Chondrocyte (in vitro differentiated cells): Measurements from ENCODE around the gene TC2N. TPM values are rescaled to one million over a fixed set of nuclear protein-coding genes. Genes with fewer than 3 reads are reported as not detected.

Experiments
- DNase-seq: peaks from one replicate; pipeline ENCODE4 v3.0.0; 2021; ENCODE audit warnings: mixed read lengths, low spot score
- H3K27ac Mint-ChIP-seq: one replicate; pipeline ENCODE4 v1.8.0; 2021; ENCODE audit warnings: mild to moderate bottlenecking, moderate library complexity, mixed read lengths; ENCODE audit not compliant: unreplicated experiment
- H3K27me3 Mint-ChIP-seq: 2 replicates; pipeline ENCODE4 v1.8.0; 2021; ENCODE audit warnings: low read depth, mixed read lengths
- H3K36me3 Mint-ChIP-seq: 2 replicates; pipeline ENCODE4 v1.8.0; 2021; ENCODE audit warnings: low read depth, mixed read lengths
- H3K4me1 Mint-ChIP-seq: 2 replicates; pipeline ENCODE4 v1.8.0; 2021; ENCODE audit warnings: low read depth, mild to moderate bottlenecking, mixed read lengths
- H3K4me3 Mint-ChIP-seq: one replicate; pipeline ENCODE4 v1.8.0; 2021; ENCODE audit warnings: mild to moderate bottlenecking, moderate library complexity, mixed read lengths; ENCODE audit not compliant: unreplicated experiment
- H3K9me3 Mint-ChIP-seq: 2 replicates; pipeline ENCODE4 v1.8.0; 2021; ENCODE audit warnings: low read depth, mixed read lengths
- total RNA-seq: library from RNA; stranded (reverse); gene quantifications from 3 replicates; pipeline ENCODE4 v1.2.1, GENCODE V29; 2021
- TF ChIP-seq, protein P1 (sequence below): fragments of 200-600 bp; sonication (generic); IDR thresholded peaks from 2 replicates; pipeline ENCODE4 v1.5.0; 2021; ENCODE audit warnings: antibody characterized with exemption, mild to moderate bottlenecking, moderate library complexity

The TC2N gene
- total RNA-seq, 1 donor from 2014 or later: 11.2 TPM

GRCh38 chr14:91778217-91778616, 89.1 kb downstream of the TC2N start:
- no peak overlapping the region for H3K4me3 Mint-ChIP-seq
- TF ChIP-seq, protein P1, sequence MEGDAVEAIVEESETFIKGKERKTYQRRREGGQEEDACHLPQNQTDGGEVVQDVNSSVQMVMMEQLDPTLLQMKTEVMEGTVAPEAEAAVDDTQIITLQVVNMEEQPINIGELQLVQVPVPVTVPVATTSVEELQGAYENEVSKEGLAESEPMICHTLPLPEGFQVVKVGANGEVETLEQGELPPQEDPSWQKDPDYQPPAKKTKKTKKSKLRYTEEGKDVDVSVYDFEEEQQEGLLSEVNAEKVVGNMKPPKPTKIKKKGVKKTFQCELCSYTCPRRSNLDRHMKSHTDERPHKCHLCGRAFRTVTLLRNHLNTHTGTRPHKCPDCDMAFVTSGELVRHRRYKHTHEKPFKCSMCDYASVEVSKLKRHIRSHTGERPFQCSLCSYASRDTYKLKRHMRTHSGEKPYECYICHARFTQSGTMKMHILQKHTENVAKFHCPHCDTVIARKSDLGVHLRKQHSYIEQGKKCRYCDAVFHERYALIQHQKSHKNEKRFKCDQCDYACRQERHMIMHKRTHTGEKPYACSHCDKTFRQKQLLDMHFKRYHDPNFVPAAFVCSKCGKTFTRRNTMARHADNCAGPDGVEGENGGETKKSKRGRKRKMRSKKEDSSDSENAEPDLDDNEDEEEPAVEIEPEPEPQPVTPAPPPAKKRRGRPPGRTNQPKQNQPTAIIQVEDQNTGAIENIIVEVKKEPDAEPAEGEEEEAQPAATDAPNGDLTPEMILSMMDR: no peak
- H3K9me3 Mint-ChIP-seq: no peaks in the 10 kb centered on the region
- DNase-seq: no peak
- H3K36me3 Mint-ChIP-seq: peaks cover 23% of the 10 kb centered on the region
- no peak overlapping the region for H3K27ac Mint-ChIP-seq
- peaks cover 4% of the 10 kb centered on the region for H3K4me1 Mint-ChIP-seq
- peaks cover 7% of the 10 kb centered on the region for H3K27me3 Mint-ChIP-seq

DNA sequence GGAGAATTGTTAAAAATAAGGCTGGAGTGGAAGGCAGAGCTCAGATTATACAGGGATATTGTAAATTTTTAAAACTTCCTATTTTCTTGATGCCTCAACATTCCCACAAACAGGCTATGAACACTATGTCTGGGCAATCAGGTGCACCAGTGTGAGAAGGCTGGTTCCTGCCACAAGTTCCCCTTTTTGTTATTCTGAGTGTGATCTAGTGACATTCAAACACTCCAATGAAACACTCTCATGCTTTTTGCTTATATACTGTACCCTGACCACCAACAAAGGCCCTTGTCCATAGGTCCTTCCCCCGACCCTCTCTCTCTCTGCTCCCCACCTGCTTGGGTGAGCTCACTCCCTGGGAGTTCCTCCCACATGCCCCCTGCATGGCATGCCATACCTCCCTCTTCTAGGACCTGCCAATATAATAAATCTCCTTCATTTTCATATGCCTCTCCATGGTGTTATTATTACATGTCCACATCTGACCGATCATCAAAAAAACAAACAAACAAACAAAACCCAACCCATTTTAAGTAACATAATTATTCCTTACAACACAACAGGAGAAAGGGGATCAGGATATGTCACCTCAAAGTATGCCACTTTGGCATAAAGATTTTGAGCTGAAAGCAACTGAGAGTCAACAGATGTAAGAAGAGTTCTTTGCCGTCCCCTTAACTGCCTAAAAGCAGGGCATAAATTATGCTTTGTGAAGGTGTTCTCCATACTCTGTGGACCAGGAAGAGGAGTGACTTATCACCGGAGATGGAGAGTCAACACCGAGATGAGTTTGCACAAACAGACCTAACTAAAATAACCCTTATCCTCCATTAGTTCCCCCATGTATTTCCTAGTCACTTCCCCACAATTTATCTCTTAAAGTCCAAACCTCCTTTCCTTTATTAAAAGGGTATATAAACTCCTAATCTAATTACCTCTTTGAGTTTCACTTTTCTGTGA, 92.9 kb downstream of the TC2N start:
- Mint-ChIP-seq H3K27me3 (peaks cover 4% of the 10 kb centered on the region), H3K4me1 (peaks cover 4% of the 10 kb centered on the region), H3K27ac (no peak overlapping the region), H3K36me3 (peaks cover 17% of the 10 kb centered on the region), H3K9me3 (no peaks in the 10 kb centered on the region), H3K4me3 (no peak overlapping the region)
- no peak for DNase-seq
- TF ChIP-seq, protein P1: no peak

DNA sequence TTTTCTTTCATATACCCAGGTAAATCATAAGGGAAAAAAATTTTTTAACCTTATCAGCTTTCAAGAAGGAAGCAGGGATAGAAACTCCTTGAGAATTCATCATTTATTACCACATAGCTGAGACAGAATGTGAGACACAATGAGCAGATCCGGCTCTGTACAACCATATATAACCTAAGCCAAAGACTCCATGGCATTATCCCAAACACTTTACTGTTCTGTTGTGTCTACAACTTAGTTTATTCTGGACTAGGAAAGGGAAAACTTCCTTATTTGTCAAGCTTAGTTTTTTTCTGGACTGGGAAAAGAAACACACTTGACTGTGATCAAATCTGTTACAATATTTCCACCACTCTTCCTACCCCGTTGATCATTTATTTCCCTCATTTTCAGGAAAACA, 97.2 kb downstream of the TC2N start:
- Mint-ChIP-seq H3K4me3 (no peak overlapping the region), H3K27ac (no peak overlapping the region), H3K9me3 (no peaks in the 10 kb centered on the region), H3K27me3 (no peaks in the 10 kb centered on the region), H3K36me3 (peaks cover 9% of the 10 kb centered on the region), H3K4me1 (no peaks in the 10 kb centered on the region)
- TF ChIP-seq, protein P1: no peak
- no peak for DNase-seq

GRCh38 chr14:91755570-91756295, 111.6 kb downstream of the TC2N start:
- TF ChIP-seq, protein P1: no peak
- Mint-ChIP-seq H3K4me1 (peaks cover 3% of the 10 kb centered on the region), H3K27ac (no peak overlapping the region), H3K36me3 (peaks cover 10% of the 10 kb centered on the region), H3K27me3 (peaks cover 20% of the 10 kb centered on the region), H3K4me3 (no peak overlapping the region), H3K9me3 (peaks cover 6% of the 10 kb centered on the region)
- DNase-seq: no peak

DNA sequence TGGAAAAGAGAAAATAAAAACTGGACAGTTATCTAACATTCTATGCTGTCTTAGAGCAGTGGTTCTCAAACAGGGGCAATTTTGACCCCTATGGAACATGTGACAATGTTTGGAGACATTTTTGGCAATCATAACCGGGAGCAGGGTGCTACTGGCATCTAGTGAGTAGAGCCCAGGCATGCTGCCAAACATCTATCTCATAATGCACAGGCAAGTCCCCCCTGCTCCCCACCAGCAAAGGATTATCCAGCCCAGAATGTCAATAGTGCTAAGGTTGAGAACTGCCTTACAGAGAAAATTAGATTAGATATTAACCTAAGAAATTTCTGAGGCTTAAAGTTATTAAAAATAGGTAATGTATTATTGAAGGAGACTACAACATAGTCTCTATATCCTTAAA, 112.5 kb downstream of the TC2N start:
- Mint-ChIP-seq H3K36me3 (peaks cover 7% of the 10 kb centered on the region), H3K27me3 (peaks cover 23% of the 10 kb centered on the region), H3K9me3 (no peaks in the 10 kb centered on the region), H3K27ac (no peak overlapping the region), H3K4me1 (peaks cover 3% of the 10 kb centered on the region), H3K4me3 (no peak overlapping the region)
- TF ChIP-seq, protein P1: no peak
- no peak for DNase-seq
